HG02885 (cell line): ENCODE measurements around the gene MAP1B.
"Not testable (repeated sequence)": the region's sequence is repeated elsewhere in the genome, so short reads cannot be mapped to it uniquely, and the experiment has no call there.

Source experiments
- ATAC-seq: cut with Tn5 transposase; IDR thresholded peaks from one replicate; pipeline ENCODE4 v1.9.1; 2021; ENCODE audit warnings: mild to moderate bottlenecking; ENCODE audit not compliant: unreplicated experiment, poor library complexity

The MAP1B gene

GRCh38 chr5:72157625-72157962 lies 50.3 kb downstream of the MAP1B start:
- ATAC-seq, result no peak

DNA sequence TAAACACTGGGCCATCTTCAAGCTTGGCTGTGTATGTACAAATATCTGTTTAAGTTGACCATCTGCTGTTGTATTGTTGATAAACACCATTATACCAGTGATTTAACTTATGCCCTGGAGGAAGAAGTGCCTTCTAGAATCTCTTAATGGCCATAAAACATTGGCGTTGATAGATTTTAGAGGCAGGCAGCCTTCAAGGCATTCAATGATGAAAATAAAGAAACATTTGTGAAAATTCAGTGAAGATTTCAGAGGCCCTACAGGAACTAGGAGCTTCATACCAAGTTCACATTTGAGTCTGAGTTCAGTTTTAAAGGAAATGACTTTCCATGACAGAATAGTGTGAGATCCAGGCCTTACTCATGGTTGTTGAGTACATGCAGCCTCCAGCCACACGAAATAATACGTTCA lies 52.2 kb downstream of the MAP1B start:
- ATAC-seq, result no peak

DNA sequence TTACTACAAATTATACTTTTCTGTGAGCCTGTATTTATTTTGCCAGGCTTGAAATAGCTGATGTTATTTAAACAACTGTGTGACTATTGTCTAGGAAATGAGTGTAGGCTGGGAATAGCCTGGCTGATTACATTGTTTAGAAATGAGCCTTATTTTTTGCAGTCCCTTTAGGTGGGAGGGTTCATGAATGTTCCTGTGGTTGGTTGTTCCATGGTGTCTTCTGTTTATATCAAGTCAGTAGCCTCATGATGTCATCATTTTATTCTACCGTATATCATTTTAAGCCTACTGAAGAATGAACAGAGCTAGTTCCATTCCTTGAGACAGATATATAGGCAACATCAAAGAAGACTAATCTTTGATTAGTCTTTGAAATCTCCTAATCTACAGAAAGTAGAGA lies 53.1 kb downstream of the MAP1B start:
- ATAC-seq, result no peak

GRCh38 chr5:72160959-72161358 lies 53.7 kb downstream of the MAP1B start:
- ATAC-seq, result no peak

- ATAC-seq, result no peak
Measured at GRCh38 chr5:72161951-72162350, 54.7 kb downstream of the MAP1B start.

- ATAC-seq, result no peak
Measured at GRCh38 chr5:72163349-72163983, 56.2 kb downstream of the MAP1B start.

- ATAC-seq, result no peak
Measured at GRCh38 chr5:72166070-72166979, 59.0 kb downstream of the MAP1B start.

GRCh38 chr5:72167257-72167656 lies 60.0 kb downstream of the MAP1B start:
- no peak for ATAC-seq

DNA sequence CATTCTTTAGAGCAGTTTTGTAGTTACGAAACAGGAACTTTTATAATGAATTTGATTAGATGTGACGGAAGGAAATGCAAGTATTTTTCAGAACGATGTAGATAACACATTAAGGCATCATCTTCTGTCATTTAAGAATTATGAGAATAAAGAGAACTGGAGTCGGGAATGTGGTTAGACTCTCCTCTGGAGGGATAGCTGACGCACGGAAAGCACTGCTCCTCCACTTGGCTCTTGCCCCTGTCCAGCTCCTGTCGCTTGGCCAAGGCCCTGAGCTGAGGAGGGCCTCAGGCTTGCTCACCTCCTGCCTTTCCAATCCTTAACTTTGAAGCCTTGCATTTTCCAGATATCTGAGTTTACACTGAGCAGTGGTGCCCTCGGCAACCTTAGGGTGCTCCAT lies 60.5 kb downstream of the MAP1B start:
- no peak for ATAC-seq

- ATAC-seq, result no peak
Measured at GRCh38 chr5:72170101-72170500, 62.8 kb downstream of the MAP1B start.

DNA sequence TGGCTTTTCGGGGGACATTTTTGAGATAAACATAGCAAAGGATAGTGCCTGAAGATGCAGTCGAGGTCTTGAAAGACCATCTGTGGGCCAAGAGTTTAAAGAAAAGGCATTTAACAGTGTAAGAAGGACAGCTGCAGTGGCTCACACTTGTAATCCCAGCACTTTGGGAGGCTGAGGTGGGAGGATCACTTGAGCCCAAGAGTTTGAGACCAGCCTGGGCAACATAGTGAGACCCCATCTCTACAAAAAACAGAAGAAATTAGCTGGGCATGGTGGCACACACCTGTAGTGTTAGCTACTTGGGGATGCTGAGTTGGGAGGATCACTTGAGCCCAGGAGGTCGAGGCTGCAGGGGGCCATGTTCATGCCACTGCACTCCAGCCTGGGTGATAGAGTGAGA lies 63.9 kb downstream of the MAP1B start:
- ATAC-seq, result not testable (repeated sequence)

GRCh38 chr5:72171667-72172066 lies 64.4 kb downstream of the MAP1B start:
- peak; percentile 77 for ATAC-seq

- no peak for ATAC-seq
Measured at GRCh38 chr5:72172786-72173185, 65.5 kb downstream of the MAP1B start.

- no peak for ATAC-seq
Measured at GRCh38 chr5:72177538-72177937, 70.3 kb downstream of the MAP1B start.

- no peak for ATAC-seq
Measured at GRCh38 chr5:72179028-72179815, 71.9 kb downstream of the MAP1B start.

DNA sequence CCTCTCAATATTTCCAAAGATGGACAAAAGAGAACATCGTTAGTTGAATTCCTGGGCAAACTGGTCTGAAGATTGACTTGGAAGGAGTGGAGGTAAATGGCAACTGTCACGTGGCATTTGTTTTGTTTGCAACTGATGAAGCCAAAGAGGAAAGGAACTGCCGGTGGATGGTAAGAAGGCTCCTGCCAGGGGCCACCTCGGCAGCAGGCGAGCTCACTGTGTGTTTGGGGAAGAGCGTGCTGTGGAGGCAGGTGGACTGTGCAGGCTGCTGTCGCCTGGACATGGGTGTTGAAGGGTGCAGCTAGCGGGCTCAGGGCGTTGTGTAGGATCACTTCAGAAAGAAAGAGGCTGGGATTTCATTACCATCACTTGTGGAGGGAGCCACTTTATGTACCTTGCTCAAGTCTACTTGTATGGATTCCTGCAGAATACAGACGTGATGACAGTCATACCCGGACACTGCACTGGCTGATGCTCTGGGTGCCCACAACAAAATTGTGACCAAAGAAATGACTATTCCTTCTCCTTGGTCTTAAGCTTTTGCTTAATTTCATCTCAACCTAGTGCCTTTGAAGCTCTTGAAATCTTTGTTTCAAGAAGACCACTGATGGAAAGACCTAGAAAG lies 72.7 kb downstream of the MAP1B start:
- no peak for ATAC-seq

- ATAC-seq, result no peak
Measured at GRCh38 chr5:72180925-72181324, 73.7 kb downstream of the MAP1B start.

- ATAC-seq, result no peak
Measured at GRCh38 chr5:72182686-72183085, 75.4 kb downstream of the MAP1B start.

- ATAC-seq, result no peak
Measured at GRCh38 chr5:72183101-72183520, 75.8 kb downstream of the MAP1B start.

GRCh38 chr5:72184408-72184807 lies 77.1 kb downstream of the MAP1B start:
- ATAC-seq, result no peak
